ENCODE data around the gene EHBP1L1.
"Not testable (repeated sequence)": the region's sequence is repeated elsewhere in the genome, so short reads cannot be mapped to it uniquely, and the experiment has no call there.

EHBP1L1 gene

DNA sequence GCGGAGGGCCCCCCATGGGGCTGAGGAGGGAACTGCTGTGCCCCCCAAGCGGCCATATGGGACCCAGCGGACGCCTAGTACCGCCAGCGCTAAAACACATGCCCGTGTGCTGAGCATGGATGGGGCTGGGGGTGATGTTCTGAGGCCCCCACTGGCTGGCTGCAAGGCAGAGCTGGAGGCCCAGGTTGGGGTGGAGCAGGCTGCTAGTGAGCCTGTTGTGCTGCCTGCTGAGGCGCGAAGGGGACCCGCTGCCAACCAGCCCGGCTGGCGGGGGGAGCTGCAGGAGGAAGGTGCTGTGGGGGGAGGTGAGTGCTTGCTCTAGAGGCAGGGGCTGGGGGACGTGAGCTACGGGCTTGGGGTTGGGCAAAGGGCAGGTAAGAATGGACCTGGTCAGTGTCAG lies 42.9 kb downstream of the EHBP1L1 start:
- no peak for DNase-seq

DNA sequence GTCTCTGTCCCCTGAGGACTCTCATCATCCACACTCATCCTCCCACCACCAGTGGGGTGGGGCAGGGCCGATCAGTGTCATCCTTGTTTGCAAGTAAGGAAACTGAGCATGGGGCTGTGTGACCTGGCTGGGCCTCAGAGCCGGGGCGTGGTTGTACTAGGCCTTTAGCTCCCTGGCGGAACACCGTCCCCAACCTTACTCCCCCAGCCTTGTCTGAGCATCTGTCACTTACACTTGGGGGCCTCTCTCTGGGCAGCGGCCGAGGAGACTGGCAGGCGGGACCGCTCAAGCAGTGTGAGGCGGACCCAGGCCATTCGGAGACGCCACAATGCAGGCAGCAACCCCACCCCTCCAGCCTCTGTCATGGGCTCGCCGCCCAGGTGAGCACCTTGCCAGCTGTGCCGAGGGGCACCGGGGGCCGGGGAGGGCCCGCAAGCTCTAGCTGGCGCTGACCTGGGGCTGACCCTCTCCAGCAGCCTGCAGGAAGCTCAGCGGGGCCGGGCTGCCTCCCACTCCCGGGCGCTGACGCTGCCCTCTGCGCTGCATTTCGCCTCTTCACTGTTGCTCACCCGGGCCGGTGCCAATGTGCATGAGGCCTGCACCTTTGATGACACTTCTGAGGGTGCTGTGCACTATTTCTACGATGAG lies 43.6 kb downstream of the EHBP1L1 start:
- DNase-seq = no peak

DNA sequence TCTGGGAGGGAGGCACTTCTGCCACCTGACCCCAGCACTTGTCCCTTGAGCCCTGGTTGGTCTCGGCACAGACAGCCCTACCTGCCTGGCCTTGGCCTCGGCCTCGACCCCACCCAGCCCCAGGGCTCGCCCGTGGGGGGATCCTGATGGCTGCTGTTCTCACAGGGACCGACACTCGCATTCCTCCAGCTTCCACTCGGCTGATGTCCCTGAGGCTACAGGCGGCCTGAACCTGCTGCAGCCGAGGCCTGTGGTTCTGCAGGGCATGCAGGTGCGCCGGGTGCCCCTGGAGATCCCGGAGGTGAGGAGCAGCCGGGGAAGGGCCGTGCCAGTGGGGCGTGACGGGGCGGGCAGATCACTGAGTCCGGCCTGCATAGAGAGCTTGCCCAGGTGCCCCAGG lies 44.8 kb downstream of the EHBP1L1 start:
- DNase-seq = no peak

DNA sequence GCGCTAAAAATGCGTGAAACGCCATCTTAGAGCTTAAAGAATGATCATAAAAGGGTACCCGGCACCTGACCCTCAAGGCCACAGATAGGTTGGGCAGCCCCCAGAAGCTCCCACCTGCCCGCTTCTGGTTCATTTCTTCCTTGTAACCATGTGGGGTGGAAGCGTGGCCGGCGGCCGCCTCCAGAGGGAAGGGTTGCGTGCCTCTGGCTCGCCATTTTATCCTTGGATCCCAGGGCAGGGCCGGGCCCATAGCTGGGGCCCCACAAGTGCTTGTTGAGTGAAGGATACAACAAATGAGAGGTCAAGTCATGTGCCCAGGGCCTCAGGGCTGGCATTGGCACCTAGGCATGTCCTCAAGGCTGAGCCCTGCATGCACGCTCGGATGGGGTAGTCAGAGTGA lies 45.6 kb downstream of the EHBP1L1 start:
- no peak for DNase-seq

DNA sequence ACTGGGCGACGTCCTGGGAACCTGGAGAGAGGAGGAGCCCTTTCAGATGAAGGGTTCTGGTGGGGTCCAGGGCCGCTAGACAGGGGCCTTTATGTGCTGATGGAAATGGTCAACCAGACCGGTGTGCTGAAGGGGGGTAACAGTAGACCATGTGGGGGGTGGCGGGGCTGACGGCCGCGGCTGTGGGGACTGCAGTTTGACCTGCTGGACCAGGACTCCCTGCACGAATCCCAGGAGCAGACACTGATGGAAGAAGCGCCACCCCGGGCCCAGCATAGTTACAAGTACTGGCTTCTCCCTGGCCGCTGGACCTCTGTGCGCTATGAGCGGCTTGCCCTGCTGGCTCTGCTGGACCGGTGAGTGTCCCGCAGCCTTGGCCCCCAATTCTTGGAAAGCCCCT lies 46.2 kb downstream of the EHBP1L1 start:
- no peak for DNase-seq

DNA sequence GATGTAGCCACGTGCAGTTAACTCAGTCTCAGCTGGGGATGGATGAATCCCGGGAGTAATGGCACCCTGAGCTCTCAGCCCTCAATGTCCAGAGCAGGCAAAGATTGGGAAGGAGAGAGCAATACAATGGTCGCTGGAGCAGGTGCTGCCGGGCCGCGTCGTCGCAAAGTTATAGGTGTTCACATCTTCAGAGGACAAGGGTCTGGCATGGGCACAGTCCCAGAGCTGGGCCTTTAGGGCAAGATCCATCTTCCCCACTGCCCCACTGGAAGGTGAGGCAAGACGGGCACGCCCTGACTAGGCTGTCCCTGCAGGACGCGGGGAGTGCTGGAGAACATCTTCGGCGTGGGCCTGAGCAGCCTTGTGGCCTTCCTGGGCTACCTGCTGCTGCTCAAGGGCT lies 47.3 kb downstream of the EHBP1L1 start:
- no peak for DNase-seq

DNA sequence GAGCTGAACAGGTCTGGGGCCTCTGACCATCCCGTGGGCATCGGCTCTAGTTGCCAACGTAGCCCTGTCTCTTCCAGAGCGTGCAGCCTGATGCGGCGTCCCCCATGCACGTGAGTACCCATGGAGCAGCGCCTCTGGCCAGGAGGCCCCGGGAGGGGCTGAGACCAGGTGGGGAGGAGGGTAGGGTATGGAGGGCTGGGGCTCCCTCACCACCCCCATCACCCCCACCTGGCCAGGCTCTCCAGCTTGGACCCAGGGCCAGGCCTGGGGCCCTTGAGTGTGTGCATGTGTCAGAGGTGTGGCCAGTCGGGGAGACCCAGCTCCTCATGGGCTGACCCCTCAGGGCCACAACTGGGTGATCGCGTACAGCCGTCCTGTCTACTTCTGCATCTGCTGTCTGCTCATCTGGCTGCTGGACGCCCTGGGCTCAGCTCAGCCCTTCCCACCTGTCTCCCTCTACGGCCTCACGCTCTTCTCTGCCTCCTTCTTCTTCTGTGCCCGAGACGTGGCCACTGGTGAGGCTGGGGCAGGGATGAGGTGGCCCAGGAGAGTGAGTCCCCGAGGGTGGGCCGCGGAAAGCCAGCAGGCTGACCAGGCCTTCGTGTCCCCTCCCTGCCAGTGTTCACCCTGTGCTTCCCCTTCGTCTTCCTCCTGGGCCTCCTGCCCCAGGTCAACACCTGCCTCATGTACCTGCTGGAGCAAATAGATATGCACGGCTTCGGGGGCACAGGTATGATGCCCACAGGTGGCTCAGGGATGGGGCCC lies 48.2 kb downstream of the EHBP1L1 start:
- DNase-seq = no peak

DNA sequence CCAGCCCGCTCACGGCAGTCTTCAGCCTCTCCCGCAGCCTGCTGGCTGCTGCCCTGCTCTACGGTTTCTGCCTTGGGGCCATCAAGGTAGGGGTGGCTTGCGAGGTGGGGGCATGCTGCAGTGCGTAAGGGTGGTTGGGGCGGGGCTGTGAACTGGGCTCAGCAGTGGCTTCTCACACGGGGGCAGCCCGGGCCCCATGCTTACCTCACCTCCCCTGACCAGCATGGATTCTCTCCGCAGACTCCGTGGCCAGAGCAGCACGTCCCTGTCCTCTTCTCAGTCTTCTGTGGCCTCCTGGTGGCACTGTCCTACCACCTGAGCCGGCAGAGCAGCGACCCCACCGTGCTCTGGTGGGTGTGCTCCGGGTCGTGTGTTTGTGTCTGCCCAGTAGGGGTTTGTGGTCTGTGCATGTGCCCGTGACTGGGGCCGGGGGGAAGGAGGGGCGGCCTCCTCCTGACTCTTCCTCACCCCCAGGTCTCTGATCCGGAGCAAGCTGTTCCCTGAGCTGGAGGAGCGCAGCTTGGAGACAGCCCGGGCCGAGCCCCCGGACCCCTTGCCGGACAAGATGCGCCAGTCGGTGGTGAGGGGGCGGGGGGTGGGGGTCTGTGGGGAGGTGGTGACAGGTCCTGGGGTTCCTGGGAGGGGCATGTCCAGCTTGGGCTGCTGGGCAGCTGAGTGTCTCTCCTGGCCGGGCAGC lies 49.2 kb downstream of the EHBP1L1 start:
- DNase-seq = no peak

DNA sequence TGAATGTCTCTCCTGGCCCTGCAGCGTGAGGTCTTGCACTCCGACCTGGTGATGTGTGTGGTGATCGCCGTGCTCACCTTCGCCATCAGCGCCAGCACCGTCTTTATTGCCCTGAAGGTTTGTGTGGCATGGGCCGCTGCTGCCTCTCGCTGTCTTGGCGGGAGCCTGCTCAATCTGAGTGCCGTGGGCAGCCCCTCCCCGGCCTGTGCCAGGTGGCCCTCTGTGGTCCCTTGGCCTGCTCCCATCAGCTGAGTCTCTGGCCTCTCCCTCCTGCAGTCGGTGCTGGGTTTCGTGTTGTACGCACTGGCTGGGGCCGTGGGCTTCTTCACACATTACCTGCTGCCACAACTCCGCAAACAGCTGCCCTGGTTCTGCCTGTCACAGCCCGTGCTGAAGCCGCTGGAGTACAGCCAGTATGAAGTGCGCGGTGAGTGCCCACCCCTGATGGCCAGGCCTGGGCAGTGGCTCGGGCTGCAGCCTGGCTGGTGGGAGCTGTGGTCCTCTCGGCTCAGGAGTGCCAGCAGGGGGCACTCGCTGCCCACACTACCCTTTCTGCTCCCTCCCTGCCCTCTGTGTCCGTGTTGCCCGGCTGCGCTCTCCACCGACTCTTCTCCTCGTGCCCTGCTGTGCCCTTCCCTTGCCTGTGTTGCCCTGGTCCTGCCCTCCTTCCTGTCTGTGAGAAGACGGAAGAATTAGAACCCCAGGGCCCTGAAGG lies 49.9 kb downstream of the EHBP1L1 start:
- DNase-seq = peak; percentile 52

DNA sequence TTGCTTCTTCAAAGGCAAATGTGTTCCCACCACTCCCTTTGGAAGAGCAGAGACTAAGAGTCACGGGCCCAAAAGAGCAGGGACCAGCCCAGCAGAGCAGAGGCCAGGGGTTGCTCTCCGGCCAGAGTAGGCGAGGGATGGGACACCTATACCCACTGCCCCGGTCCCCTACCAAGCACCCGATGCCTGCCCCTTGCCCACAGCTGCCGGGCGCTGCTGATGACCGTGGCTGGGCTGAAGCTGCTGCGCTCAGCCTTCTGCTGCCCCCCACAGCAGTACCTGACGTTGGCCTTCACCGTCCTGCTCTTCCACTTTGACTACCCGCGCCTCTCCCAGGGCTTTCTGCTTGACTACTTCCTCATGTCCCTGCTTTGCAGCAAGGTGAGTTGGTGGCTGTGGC lies 51.3 kb downstream of the EHBP1L1 start:
- no peak for DNase-seq

DNA sequence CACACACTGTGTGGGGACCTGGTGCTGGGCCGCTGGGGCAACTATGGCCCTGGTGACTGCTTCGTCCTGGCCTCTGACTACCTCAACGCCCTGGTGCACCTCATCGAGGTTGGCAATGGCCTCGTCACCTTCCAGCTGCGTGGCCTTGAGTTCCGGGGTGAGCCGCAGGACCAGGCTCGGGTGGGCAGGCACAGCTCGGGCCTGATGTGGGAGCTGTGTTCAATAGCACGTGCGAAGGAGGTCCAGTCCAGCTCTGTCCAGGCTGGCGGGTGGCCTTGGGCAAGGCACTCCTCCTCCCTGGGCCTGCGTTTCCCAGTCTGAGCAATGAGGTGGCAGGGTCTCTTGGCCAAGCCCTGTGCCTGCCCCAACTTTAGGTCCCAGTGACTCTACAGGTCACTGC lies 53.7 kb downstream of the EHBP1L1 start:
- DNase-seq = no peak

DNA sequence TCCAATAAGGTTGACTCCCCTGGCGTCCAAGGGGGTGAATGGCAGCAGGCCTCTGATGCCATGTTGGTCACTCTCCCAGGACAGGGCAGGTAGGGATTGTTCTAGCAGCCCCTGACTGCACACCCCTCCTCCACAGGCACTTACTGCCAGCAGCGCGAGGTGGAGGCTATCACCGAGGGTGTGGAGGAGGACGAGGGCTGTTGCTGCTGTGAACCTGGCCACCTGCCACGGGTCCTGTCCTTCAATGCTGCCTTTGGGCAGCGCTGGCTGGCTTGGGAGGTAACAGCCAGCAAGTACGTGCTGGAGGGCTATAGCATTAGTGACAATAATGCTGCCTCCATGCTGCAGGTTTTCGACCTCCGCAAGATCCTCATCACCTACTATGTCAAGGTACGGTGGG lies 54.4 kb downstream of the EHBP1L1 start:
- DNase-seq = no peak

DNA sequence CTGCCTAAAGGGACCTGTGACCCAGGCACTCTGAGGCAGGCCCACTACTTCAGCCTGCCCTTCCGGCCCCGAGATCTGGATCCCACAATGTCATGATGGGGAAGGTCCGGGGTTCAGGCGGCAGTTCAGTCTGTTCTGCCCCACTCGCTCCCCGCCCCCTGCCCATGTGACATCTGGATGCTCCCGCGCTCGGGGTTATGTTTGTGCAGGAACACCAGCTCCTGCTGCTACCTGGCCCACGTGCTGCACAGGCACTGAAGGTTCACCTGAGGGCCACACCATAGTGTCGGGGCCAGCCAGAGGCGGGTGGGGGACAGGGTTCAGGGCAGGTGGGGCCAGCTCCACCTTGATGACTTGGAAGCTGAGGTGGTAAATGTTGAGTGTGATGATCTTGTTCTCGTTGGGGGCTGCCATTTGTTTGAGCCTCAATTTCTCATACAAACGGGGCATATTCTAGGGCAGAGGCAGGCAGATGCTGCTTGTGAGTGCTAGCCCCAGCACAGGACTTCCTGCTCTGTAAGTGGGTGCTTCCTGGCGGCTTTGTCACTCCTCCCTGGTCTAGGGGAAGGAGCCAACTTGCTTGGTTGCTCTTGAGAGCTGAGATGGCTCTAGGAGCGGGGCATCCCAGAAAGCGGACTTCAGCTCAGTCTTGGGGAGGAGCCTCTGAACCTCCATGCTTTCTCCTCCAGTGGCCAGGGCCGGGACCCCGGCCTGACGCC lies 57.7 kb downstream of the EHBP1L1 start:
- DNase-seq = no peak

DNA sequence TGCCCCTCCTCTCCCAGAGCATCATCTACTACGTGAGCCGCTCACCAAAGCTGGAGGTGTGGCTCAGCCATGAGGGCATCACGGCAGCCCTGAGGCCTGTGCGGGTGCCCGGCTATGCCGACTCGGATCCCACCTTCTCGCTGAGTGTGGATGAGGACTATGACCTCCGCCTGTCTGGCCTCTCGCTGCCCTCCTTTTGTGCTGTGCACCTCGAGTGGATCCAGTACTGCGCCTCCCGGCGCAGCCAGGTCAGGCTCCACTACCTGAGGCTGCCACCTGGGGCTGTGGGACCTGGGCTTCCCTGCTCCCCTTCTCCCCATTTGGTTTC lies 58.2 kb downstream of the EHBP1L1 start:
- no peak for DNase-seq

DNA sequence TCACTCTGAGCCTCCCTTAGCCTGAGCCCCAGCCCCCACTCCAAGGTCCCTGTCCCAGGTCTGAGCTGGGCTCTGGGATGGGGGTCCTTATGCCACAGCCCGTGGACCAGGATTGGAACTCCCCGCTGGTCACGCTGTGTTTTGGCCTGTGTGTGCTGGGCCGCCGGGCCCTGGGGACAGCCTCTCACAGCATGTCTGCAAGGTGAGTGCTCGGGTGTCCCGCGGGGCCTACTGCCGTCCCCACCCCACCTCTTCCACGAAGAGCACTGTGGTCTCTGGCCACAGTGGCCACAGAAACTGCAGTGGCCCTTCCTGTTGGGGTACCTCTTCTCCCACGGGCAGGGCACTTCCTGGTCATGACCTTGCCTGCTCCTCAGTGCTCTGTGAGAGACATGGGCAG lies 58.6 kb downstream of the EHBP1L1 start:
- DNase-seq = no peak

DNA sequence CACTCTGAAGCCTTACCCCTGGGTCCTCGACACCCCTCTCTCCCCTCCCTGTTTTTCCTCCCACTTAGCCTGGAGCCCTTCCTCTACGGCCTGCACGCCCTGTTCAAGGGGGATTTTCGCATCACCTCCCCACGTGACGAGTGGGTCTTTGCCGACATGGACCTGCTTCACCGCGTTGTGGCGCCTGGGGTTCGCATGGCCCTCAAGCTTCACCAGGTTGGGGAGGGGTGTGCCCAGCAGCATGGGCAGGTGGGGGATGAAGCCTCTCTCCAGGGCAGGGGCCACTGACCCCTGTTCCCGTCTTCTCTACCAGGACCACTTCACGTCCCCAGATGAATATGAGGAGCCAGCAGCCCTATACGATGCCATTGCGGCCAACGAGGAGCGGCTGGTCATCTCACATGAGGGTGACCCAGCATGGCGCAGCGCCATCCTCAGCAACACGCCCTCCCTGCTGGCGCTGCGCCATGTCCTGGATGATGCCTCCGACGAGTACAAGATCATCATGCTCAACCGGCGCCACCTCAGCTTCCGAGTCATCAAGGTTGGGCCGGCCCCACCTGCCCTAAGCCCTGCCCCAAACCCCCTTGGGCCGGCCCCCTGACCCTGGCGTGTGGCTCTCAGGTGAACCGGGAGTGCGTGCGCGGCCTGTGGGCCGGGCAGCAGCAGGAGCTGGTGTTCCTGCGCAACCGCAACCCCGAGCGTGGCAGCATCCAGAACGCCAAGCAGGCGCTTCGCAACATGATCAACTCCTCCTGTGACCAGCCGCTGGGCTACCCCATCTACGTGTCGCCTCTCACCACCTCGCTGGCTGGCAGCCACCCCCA lies 59.3 kb downstream of the EHBP1L1 start:
- no peak for DNase-seq

DNA sequence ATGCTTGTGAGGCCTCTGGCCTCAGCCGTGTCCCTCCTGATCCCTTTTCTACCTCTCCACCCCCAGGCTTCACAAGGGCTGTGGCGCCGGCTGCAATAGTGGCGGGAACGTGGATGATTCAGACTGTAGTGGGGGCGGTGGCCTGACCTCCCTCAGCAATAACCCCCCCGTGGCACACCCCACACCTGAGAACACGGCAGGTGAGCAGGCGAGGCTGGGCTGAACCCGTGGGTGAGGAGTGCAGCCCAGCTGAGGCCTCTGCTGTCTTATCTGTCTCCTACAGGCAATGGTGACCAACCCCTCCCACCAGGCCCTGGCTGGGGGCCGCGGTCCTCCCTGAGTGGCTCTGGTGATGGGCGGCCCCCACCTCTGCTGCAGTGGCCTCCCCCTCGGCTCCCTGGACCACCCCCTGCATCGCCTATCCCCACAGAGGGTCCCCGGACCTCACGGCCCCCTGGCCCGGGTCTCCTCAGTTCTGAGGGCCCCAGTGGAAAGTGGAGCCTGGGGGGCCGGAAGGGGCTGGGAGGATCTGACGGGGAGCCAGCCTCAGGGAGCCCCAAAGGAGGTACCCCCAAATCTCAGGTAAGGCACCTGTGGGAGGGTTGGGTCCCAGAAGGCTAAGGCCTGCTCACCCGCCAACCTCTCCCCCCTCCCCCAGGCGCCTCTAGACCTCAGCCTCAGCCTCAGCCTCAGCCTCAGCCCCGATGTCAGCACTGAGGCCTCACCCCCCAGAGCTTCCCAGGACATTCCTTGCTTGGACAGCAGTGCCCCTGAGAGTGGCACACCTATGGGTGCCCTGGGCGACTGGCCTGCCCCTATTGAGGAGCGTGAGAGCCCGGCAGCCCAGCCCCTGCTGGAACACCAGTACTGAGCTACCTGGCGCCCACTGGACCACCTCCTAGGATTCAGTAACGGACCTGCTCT lies 60.5 kb downstream of the EHBP1L1 start:
- DNase-seq = no peak

DNA sequence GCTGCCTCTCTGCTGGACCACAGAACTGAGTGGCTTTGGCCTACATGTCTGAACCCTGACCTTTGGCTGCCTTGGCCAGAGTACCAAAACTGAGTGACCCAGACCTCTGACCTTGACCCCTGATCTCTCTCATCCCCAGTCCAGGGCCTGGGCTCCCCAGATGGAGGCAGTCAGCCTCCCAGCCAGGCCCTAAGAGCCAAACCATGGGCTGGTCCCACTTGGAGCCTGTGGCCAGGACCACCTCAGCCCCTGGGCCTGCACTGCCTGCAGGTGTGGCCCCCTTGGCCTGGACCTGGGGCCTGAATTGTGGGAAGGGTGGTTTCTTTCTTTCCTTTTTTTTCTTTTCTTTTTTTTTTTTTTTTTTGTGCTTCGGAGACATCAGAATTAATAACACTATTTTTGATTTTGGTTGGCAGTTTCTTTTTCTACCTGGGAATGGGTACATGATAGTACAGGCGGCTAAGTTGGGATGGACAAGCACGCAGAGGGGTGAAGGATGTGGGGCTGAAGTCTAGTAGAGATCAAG lies 61.2 kb downstream of the EHBP1L1 start:
- DNase-seq = no peak

DNA sequence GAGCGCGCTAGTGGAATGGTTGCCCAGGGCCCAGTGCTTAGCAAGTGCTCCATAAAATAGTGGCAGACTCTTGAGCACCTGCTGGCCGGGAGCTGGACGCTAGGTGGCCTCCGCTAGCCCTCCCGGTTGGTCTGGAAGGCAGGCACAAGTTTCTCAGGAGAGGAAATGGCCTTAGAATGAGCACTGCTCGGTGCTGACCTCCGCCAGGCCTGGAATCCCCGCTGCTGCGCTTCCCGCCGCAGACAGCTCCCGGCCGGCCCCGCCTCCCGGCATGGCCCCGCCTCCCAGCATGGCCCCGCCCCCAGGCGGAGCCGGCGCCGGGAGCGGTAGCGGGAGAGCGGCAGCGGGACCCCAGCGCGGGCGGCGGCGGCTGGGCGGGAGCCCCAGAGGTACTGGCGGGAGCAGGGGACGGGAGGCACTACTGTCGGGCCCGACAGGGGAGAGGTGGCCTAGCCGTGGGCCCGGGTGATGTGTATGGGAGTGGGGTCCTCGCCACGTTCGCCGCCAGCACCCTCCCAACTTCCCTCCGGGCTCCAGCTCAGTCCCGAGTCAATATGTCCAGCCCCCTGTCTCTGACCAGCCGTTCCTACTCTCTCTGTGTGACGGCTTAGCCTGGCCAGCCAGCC lies 62.1 kb downstream of the EHBP1L1 start, which contains the start of gene SIPA1:
SIPA1 (plus strand) TSS at position 308 of the 626 bp plus-strand sequence. CDS start 2,821 bp downstream, outside the sequence.
- DNase-seq = peak; percentile 82

DNA sequence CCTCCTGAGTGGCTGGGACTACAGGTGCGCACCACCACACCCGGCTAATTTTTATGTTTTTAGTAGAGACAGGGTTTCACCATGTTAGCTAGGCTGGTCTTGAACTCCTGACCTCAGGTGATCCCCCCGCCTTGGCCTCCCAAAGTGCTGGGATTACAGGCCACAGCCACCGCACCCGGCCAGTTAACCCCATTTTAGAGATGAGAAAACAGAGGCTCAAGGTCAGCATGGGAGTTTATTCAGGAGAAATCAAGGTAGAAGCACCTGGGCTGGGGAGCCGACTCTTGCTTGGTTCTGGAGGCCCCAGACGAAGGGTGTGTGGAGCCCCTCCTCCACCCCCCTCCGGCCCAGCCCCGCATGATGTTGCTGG lies 63.4 kb downstream of the EHBP1L1 start:
- DNase-seq = not testable (repeated sequence)
